ENCODE data around the gene CBFA2T3.

The CBFA2T3 gene

DNA sequence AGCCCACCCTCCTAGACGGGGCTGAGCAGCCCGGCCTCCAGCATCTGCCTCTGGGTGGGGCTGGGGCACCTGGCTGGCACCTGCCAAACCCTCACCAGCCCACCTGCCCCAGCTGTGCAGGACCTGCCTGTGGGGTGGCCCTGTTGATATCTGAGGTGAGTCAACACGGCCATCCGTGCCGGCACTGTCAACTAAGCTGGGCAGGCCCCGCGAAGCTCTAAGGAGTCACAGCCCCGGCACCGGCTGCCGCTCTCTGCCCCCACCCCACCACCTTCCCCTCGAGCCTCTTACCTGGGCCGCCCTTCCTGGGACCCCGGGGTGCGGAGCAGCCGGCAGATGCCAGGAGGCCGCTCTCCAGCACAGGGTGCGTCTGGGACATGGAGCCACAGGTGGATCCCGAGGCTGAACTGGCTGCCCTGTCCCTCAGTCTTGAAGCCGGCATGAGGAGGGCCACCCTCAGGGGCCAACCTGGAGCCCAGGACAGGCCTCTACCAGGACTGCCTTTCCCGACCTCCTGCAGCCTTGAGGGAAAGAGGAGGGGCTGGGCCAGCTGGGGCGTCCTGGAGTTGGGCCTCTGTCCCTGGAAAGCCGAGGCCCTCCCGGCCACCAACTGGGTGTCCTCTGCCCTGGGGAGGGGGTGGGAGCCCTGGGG lies 515 bp downstream of the CBFA2T3 start:
- no peak overlapping the region for H3K27ac ChIP-seq (ENCODE audit: extremely low read depth, low read depth, low read length)
- TF ChIP-seq ZFP3 (tag by site-specific recombination; IDR thresholded peaks at IDR 0.05; ENCODE audit: low read depth) (no peak), SCRT2 (tag by site-specific recombination; IDR thresholded peaks at IDR 0.05) (peak; percentile 25; the same call in 1 of the 2 replicates)
- H3K9me3 ChIP-seq (ENCODE audit: control insufficient read depth, insufficient read depth, low read depth, low read length), result no peaks in the 10 kb centered on the region
- ChIA-PET POLR2A (no interaction called here), CTCF (no interaction called here)
- H3K4me1 ChIP-seq (ENCODE audit: control insufficient read depth, insufficient read depth, low read length), result no peaks in the 10 kb centered on the region
- H3K4me3 ChIP-seq (ENCODE audit: low read depth, low read length), result no peak overlapping the region
- H3K36me3 ChIP-seq (ENCODE audit: control insufficient read depth in 2 of 2, insufficient read depth in 1 of 2, low read length in 2 of 2), result no peaks in the 10 kb centered on the region

DNA sequence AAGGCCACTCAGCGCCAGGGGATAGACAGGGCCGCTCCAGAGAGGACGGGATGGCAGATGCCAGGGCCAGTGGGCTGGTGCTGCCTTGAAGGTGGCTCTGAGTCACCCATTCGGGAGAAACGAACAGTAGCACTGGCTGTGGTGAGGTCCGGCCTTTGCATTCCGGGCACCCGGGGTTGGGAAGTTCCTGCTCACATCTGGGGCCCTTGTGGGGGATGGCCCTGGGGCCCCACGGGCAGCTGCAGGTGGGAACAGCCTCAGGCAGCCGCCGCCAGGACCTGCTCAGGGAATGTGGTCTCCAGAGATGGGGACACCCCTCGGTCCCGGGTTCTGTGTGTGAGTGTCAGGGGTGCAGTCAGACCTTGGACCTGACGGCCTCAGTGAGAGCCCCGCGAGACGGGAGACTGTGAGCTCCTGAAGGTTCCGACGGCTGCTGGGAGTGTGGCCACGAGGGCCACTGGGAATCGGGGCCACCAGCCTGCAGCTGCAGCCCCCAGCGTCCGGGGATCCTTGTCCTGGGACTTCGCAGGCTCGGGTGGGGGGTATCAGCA lies 1.4 kb downstream of the CBFA2T3 start:
- Histone ChIP-seq H3K4me3 (ENCODE audit: low read depth, low read length) (no peak overlapping the region), H3K9me3 (ENCODE audit: control insufficient read depth, insufficient read depth, low read depth, low read length) (no peaks in the 10 kb centered on the region), H3K36me3 (ENCODE audit: control insufficient read depth in 2 of 2, insufficient read depth in 1 of 2, low read length in 2 of 2) (no peaks in the 10 kb centered on the region), H3K27ac (ENCODE audit: extremely low read depth, low read depth, low read length) (no peak overlapping the region), H3K4me1 (ENCODE audit: control insufficient read depth, insufficient read depth, low read length) (no peaks in the 10 kb centered on the region)
- CTCF ChIA-PET, result no interaction called here
- POLR2A ChIA-PET, result no interaction called here
- TF ChIP-seq, protein P1, sequence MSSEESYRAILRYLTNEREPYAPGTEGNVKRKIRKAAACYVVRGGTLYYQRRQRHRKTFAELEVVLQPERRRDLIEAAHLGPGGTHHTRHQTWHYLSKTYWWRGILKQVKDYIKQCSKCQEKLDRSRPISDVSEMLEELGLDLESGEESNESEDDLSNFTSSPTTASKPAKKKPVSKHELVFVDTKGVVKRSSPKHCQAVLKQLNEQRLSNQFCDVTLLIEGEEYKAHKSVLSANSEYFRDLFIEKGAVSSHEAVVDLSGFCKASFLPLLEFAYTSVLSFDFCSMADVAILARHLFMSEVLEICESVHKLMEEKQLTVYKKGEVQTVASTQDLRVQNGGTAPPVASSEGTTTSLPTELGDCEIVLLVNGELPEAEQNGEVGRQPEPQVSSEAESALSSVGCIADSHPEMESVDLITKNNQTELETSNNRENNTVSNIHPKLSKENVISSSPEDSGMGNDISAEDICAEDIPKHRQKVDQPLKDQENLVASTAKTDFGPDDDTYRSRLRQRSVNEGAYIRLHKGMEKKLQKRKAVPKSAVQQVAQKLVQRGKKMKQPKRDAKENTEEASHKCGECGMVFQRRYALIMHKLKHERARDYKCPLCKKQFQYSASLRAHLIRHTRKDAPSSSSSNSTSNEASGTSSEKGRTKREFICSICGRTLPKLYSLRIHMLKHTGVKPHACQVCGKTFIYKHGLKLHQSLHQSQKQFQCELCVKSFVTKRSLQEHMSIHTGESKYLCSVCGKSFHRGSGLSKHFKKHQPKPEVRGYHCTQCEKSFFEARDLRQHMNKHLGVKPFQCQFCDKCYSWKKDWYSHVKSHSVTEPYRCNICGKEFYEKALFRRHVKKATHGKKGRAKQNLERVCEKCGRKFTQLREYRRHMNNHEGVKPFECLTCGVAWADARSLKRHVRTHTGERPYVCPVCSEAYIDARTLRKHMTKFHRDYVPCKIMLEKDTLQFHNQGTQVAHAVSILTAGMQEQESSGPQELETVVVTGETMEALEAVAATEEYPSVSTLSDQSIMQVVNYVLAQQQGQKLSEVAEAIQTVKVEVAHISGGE (tag by site-specific recombination; conservative IDR thresholded peaks at IDR 0.05; ENCODE audit: low read depth), result no peak
- no peak for TF ChIP-seq GLIS1 (tag by site-specific recombination; IDR thresholded peaks at IDR 0.05)
- TF ChIP-seq, protein P2, sequence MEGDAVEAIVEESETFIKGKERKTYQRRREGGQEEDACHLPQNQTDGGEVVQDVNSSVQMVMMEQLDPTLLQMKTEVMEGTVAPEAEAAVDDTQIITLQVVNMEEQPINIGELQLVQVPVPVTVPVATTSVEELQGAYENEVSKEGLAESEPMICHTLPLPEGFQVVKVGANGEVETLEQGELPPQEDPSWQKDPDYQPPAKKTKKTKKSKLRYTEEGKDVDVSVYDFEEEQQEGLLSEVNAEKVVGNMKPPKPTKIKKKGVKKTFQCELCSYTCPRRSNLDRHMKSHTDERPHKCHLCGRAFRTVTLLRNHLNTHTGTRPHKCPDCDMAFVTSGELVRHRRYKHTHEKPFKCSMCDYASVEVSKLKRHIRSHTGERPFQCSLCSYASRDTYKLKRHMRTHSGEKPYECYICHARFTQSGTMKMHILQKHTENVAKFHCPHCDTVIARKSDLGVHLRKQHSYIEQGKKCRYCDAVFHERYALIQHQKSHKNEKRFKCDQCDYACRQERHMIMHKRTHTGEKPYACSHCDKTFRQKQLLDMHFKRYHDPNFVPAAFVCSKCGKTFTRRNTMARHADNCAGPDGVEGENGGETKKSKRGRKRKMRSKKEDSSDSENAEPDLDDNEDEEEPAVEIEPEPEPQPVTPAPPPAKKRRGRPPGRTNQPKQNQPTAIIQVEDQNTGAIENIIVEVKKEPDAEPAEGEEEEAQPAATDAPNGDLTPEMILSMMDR (tag by site-specific recombination; IDR thresholded peaks at IDR 0.05), result no peak
- TF ChIP-seq YY1 (tag by site-specific recombination; IDR thresholded peaks at IDR 0.05), result no peak
- TF ChIP-seq GLI2 (tag by site-specific recombination; IDR thresholded peaks at IDR 0.05; ENCODE audit: borderline replicate concordance, low read depth), result no peak
- no peak for TF ChIP-seq ZNF777 (tag by site-specific recombination; IDR thresholded peaks at IDR 0.05; ENCODE audit: borderline replicate concordance)
- TF ChIP-seq HOXC10 (CRISPR knock-in tag; IDR thresholded peaks at IDR 0.05), result no peak
- no peak for TF ChIP-seq ZFP37 (tag by site-specific recombination; IDR thresholded peaks at IDR 0.05)
- no peak for TF ChIP-seq GFI1B (tag by site-specific recombination; IDR thresholded peaks at IDR 0.05)
- TF ChIP-seq ZNF600 (tag by site-specific recombination; IDR thresholded peaks at IDR 0.05), result no peak
- no peak for TF ChIP-seq ZNF16 (tag by site-specific recombination; IDR thresholded peaks at IDR 0.05; ENCODE audit: low read depth)
- TF ChIP-seq ZNF830 (tag by site-specific recombination; IDR thresholded peaks at IDR 0.05; ENCODE audit: low read depth), result no peak
- no peak for TF ChIP-seq GLI4 (tag by site-specific recombination; IDR thresholded peaks at IDR 0.05)

DNA sequence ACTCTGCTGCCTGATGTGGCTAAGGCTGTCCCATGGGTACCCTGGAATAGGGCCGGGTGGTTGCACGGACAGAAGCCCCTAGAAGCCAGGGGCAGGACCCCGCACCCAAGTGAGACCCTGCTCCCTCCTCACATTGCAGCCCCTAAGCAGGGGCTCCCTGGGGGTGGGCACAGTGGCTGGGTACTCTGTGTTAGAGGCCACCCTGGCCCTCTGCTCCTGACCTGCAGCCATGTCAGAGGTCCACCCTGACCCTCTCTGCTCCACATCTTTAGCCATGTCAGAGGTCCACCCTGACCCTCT lies 2.1 kb downstream of the CBFA2T3 start:
- Histone ChIP-seq H3K27ac (ENCODE audit: extremely low read depth, low read depth, low read length) (no peak overlapping the region), H3K4me3 (ENCODE audit: low read depth, low read length) (no peak overlapping the region), H3K9me3 (ENCODE audit: control insufficient read depth, insufficient read depth, low read depth, low read length) (no peaks in the 10 kb centered on the region), H3K36me3 (ENCODE audit: control insufficient read depth in 2 of 2, insufficient read depth in 1 of 2, low read length in 2 of 2) (no peaks in the 10 kb centered on the region), H3K4me1 (ENCODE audit: control insufficient read depth, insufficient read depth, low read length) (no peaks in the 10 kb centered on the region)
- POLR2A ChIA-PET, result no interaction called here
- CTCF ChIA-PET, result no interaction called here
- TF ChIP-seq ZNF777 (tag by site-specific recombination; IDR thresholded peaks at IDR 0.05; ENCODE audit: borderline replicate concordance) (no peak), SP2 (tag by site-specific recombination; IDR thresholded peaks at IDR 0.05) (no peak), ZNF549 (tag by site-specific recombination; IDR thresholded peaks at IDR 0.05) (no peak), ZNF548 (tag by site-specific recombination; IDR thresholded peaks at IDR 0.05) (no peak), ZNF555 (tag by site-specific recombination; conservative IDR thresholded peaks at IDR 0.05) (no peak), ZNF146 (tag by site-specific recombination; IDR thresholded peaks at IDR 0.05) (no peak), KLF8 (tag by site-specific recombination; IDR thresholded peaks at IDR 0.05) (no peak), KLF7 (tag by site-specific recombination; IDR thresholded peaks at IDR 0.05; ENCODE audit: borderline replicate concordance) (no peak), ZNF707 (tag by site-specific recombination; IDR thresholded peaks at IDR 0.05) (no peak)
- TF ChIP-seq, protein P3, sequence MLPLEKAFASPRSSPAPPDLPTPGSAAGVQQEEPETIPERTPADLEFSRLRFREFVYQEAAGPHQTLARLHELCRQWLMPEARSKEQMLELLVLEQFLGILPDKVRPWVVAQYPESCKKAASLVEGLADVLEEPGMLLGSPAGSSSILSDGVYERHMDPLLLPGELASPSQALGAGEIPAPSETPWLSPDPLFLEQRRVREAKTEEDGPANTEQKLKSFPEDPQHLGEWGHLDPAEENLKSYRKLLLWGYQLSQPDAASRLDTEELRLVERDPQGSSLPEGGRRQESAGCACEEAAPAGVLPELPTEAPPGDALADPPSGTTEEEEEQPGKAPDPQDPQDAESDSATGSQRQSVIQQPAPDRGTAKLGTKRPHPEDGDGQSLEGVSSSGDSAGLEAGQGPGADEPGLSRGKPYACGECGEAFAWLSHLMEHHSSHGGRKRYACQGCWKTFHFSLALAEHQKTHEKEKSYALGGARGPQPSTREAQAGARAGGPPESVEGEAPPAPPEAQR (tag by site-specific recombination; IDR thresholded peaks at IDR 0.05), result no peak
- TF ChIP-seq, protein P4, sequence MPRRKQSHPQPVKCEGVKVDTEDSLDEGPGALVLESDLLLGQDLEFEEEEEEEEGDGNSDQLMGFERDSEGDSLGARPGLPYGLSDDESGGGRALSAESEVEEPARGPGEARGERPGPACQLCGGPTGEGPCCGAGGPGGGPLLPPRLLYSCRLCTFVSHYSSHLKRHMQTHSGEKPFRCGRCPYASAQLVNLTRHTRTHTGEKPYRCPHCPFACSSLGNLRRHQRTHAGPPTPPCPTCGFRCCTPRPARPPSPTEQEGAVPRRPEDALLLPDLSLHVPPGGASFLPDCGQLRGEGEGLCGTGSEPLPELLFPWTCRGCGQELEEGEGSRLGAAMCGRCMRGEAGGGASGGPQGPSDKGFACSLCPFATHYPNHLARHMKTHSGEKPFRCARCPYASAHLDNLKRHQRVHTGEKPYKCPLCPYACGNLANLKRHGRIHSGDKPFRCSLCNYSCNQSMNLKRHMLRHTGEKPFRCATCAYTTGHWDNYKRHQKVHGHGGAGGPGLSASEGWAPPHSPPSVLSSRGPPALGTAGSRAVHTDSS (tag by site-specific recombination; IDR thresholded peaks at IDR 0.05), result no peak

All from HEK293 (cell line).